Stomach (tissue), 9 donors: Measurements from ENCODE around the gene DCTN5. TPM values are rescaled to one million over a fixed set of nuclear protein-coding genes. Genes with fewer than 3 reads are reported as not detected.

Source experiments
- DNase-seq, 2 donors: peaks; one replicate each; pipeline versions ENCODE4 v3.0.0 to v3.0.0-alpha.2; 2013 to 2019
- H3K27ac ChIP-seq, 5 donors: fragments of 200-600 bp in 4 of 5; sonication (generic) in 4 of 5; one replicate each; pipeline ENCODE4 v1.5.1; 2013 to 2019; ENCODE audit warnings: mild to moderate bottlenecking in 1 of 5, moderate library complexity in 1 of 5
- H3K27me3 ChIP-seq, 3 donors: fragments of 200-600 bp; sonication (generic); one replicate each; pipeline ENCODE4 v1.5.1; 2017 to 2019; ENCODE audit warnings: mixed run types in 1 of 3
- H3K36me3 ChIP-seq, 4 donors: fragments of 200-600 bp; sonication (generic); 1 replicate in 3 of 4; 2 replicates in 1 of 4; pipeline ENCODE4 v1.5.1; 2016 to 2019
- H3K4me1 ChIP-seq, 4 donors: fragments of 200-600 bp; sonication (generic); one replicate each; pipeline ENCODE4 v1.5.1; 2016 to 2019
- H3K4me3 ChIP-seq, 4 donors: fragments of 200-600 bp; sonication (generic) in 3 of 4; one replicate each; pipeline ENCODE4 v1.5.1; 2016 to 2019; ENCODE audit warnings: mild to moderate bottlenecking in 1 of 4
- H3K9me3 ChIP-seq, 4 donors: fragments of 200-600 bp; sonication (generic); one replicate each; pipeline ENCODE4 v1.5.1; 2016 to 2019
- CTCF ChIP-seq, 7 experiments: fragments of 450-650 bp in 4 of 7; fragments of 200-600 bp in 3 of 7; sonication (generic) in 3 of 7; IDR thresholded peaks; one replicate each; pipeline ENCODE4 v1.5.1; 2016 to 2019; ENCODE audit warnings: antibody characterized with exemption in 7 of 7, control low read depth in 2 of 7, mild to moderate bottlenecking in 1 of 7
- EP300 ChIP-seq: sonication (generic); formaldehyde crosslinking; IDR thresholded peaks from one replicate; pipeline ENCODE4 v1.6.1; 2017; ENCODE audit warnings: antibody characterized with exemption
- POLR2A ChIP-seq, 4 donors: fragments of 450-650 bp; IDR thresholded peaks; one replicate each; pipeline ENCODE4 v1.6.1; 2016; ENCODE audit warnings: antibody characterized with exemption in 4 of 4, control low read depth in 2 of 4, mild to moderate bottlenecking in 1 of 4, moderate library complexity in 1 of 4
- POLR2AphosphoS5 ChIP-seq, 3 donors: sonication (generic); formaldehyde crosslinking; IDR thresholded peaks; one replicate each; pipeline ENCODE4 v1.6.1; 2016; ENCODE audit warnings: antibody characterized with exemption in 3 of 3
- WGBS, 5 donors: extraction: QIAGEN DNeasy Blood & Tissue Kit in 3 of 5; methylation state at CpG; one replicate each; pipeline versions ENCODE4 v1.1.5 to v1.1.7; 2013 to 2018; 5-methylcytosine and 5-hydroxymethylcytosine counted together
- intact Hi-C: fragments of 100-400 bp; cut with DNase I; formaldehyde crosslinking; loops from one replicate; pipeline ENCODE4 v1.15.1; 2023; ENCODE audit warnings: low total_unique reads
- polyA plus RNA-seq, 3 donors: library from polyadenylated mRNA; stranded (reverse); fragments of 200-250 nt; gene quantifications; one replicate each; pipeline ENCODE4 v1.2.3, GENCODE V29; 2013
- total RNA-seq, 5 donors: library from RNA; depleted of rRNA; stranded (reverse); fragments of >200 nt; gene quantifications; one replicate each; pipeline versions ENCODE4 v1.1.0 to v1.2.3, GENCODE V29; 2014 to 2016
- donor health status: healthy with polysubstance abuse.
- donor health status: Bipolar disorder and iron deficiency.
- donor health status: healthy.

The DCTN5 gene
- total and polyA plus RNA-seq, 8 donors, result 3.5 to 47.4 (median 12.6) TPM

- TF ChIP-seq POLR2A (IDR thresholded peaks at IDR 0.05), result no peak
- TF ChIP-seq POLR2AphosphoS5 (IDR thresholded peaks at IDR 0.05), result peak; percentile 55 to 94 (median 88)
- TF ChIP-seq CTCF (IDR thresholded peaks at IDR 0.05), result peak in 6 of 7 experiments; percentile 12 to 100 (median 100)
- H3K4me1 ChIP-seq, result peaks cover 12 to 49% (median 33%) of the 10 kb centered on the region in 4 donors
- H3K36me3 ChIP-seq, result peaks cover 6 to 42% (median 32%) of the 10 kb centered on the region in 4 donors
- H3K27me3 ChIP-seq, result no peaks in the 10 kb centered on the region
- H3K9me3 ChIP-seq, result no peaks in the 10 kb centered on the region
- WGBS, 5 donors, result 2 to 5% (median 3%) methylated on average over 21 to 67 of the region's 67 CpGs
- H3K4me3 ChIP-seq, result peak within 1 kb of the TSS; percentile 95 to 99 (median 98)
- peak within 1 kb of the TSS; percentile 81 to 91 (median 84) for H3K27ac ChIP-seq
- DNase-seq, result peak; percentile 92 to 97
- intact Hi-C loops, result no loop called here
Observed at GRCh38 chr16:23595951-23596720, 45.1 kb upstream of the DCTN5 start, which contains the start of gene NDUFAB1. Gene NDUFAB1, minus strand, starts transcription at chr16:23596316. Its CDS starts 26 bp downstream, at chr16:23596290.

- WGBS, 5 donors, result 77 to 90% (median 82%) methylated on average over 11 of the region's 11 CpGs
- intact Hi-C loops, result no loop called here
- peak in 1 of 2 donors; percentile 29 for DNase-seq
Observed at GRCh38 chr16:23597003-23597756, 44.1 kb upstream of the DCTN5 start.

GRCh38 chr16:23607726-23608125 is 33.5 kb upstream of the DCTN5 start:
- intact Hi-C loops, result no loop called here
- 87 to 92% (median 90%) methylated on average over 6 of the region's 6 CpGs for WGBS, 5 donors
- H3K36me3 ChIP-seq, result peaks cover 4 to 97% (median 95%) of the 10 kb centered on the region in 4 donors

More at GRCh38 chr16:23597003-23597756, 44.1 kb upstream of the DCTN5 start:
- no peak overlapping the region for H3K27ac ChIP-seq
- no peak overlapping the region for H3K4me3 ChIP-seq
- TF ChIP-seq CTCF (IDR thresholded peaks at IDR 0.05) (no peak), POLR2A (IDR thresholded peaks at IDR 0.05) (no peak), POLR2AphosphoS5 (IDR thresholded peaks at IDR 0.05) (no peak), EP300 (no peak)
- H3K9me3 ChIP-seq, result no peaks in the 10 kb centered on the region
- peaks cover 0 to 42% (median 31%) of the 10 kb centered on the region in 4 donors for H3K36me3 ChIP-seq
- H3K27me3 ChIP-seq, result no peaks in the 10 kb centered on the region
- H3K4me1 ChIP-seq, result peaks cover 12 to 42% (median 29%) of the 10 kb centered on the region in 4 donors

More at GRCh38 chr16:23607726-23608125, 33.5 kb upstream of the DCTN5 start:
- no peak overlapping the region for H3K4me3 ChIP-seq
- peak overlapping the region in 1 of 5 donors; percentile 8 for H3K27ac ChIP-seq
- no peak for TF ChIP-seq CTCF (IDR thresholded peaks at IDR 0.05)
- H3K9me3 ChIP-seq, result no peaks in the 10 kb centered on the region
- no peaks in the 10 kb centered on the region for H3K27me3 ChIP-seq
- no peaks in the 10 kb centered on the region for H3K4me1 ChIP-seq
- DNase-seq, result no peak
